T47D (cell line): ENCODE results near the gene PPCDC.

Experiments
- DNase-seq, 2 experiments: peaks; one replicate each; pipeline versions ENCODE4 v3.0.0 to v3.0.0-alpha.2; 2011 to 2012; ENCODE audit warnings: low read depth in 1 of 2, low spot score in 1 of 2
- JUND ChIP-seq: IDR thresholded peaks from 2 replicates; pipeline ENCODE4 v1.6.1; 2012; ENCODE audit warnings: low read depth
- in situ Hi-C: cut with HindIII; loops from 2 replicates; pipeline ENCODE4 v1.10.0; 2016; ENCODE audit warnings: low sequenced_read_pairs, low pct_unique_long_range_greater_than_20kb

PPCDC gene

GRCh38 chr15:74995779-74996765 is 27.3 kb upstream of the PPCDC start:
- TF ChIP-seq JUND: no peak
- in situ Hi-C loops: no loop called here
- DNase-seq: no peak

- in situ Hi-C loops: no loop called here
- no peak for TF ChIP-seq JUND
- DNase-seq: peak in 1 of 2 experiments; percentile 16
Observed at GRCh38 chr15:74997141-74997540, 26.2 kb upstream of the PPCDC start.

GRCh38 chr15:74997543-74997942 is 25.8 kb upstream of the PPCDC start:
- DNase-seq: no peak
- in situ Hi-C loops: no loop called here
- TF ChIP-seq JUND: no peak

GRCh38 chr15:75001310-75001709 is 22.1 kb upstream of the PPCDC start:
- in situ Hi-C loops: no loop called here

DNA sequence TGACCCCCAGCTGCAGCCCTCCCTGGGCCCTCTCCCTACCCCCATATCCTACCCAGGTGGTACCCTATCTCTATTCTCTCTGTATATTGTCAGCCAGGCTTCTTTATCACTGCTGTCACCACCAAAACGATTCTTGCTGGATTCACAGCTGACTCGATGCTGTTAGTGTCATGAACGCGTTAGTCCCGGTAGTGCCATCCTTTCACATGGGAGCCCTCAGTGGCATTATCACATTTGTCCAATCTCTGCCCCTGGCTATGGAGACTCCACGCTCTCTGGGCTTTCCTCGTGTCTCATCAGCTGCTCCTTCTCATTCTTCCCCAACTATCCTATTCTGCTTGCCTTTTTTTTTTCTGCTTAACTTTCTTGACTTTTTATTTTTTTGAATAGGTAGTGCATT is 21.0 kb upstream of the PPCDC start:
- no peak for DNase-seq
- in situ Hi-C loops: no loop called here
- no peak for TF ChIP-seq JUND

More at GRCh38 chr15:75001310-75001709, 22.1 kb upstream of the PPCDC start:
- DNase-seq: no peak
- no peak for TF ChIP-seq JUND

DNA sequence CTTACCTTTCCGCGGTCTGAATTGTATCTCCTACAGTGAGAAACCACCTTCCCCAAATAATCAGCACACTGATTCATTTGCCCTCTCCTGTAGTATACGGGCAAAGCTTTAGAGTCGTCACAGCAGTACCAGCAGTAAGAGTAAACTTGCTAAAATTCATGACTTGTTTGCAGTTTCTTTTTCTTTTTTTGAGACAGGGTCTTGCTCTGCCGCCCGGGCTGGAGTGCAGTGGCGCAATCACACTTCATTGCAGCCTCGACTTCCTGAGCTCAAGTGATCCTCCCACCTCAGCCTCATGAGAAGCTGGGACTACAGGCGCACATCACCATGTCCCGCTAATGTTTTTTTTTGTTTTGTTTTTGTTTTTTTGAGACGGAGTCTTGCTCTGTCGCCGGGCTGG is 16.2 kb upstream of the PPCDC start:
- in situ Hi-C loops: no loop called here

DNA sequence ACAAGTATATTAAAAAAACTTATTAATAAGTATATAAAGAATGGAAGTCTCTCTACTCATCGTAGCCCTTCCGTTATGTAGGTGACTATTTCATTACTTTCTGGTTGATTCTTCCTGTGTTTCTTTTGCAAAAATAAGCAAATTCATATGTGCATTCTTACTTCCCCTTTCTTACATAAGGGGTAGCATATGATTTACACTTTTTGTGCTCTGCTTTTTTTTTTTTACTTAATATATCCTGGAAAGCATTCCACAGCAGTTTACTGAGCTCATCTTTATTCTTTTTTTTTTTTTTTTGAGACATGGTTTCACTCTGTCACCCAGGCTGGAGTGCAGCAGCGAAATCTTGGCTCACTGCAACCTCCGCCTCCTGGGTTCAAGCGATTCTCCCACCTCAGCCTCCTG is 15.2 kb upstream of the PPCDC start:
- TF ChIP-seq JUND: no peak
- DNase-seq: no peak
- in situ Hi-C loops: no loop called here

More for the DNA sequence above, 16.2 kb upstream of the PPCDC start:
- TF ChIP-seq JUND: no peak
- DNase-seq: no peak

GRCh38 chr15:75008629-75009326 is 14.6 kb upstream of the PPCDC start:
- no peak for DNase-seq
- no peak for TF ChIP-seq JUND
- in situ Hi-C loops: no loop called here

GRCh38 chr15:75016431-75016830 is 7.0 kb upstream of the PPCDC start:
- TF ChIP-seq JUND: no peak
- in situ Hi-C loops: no loop called here
- DNase-seq: no peak

DNA sequence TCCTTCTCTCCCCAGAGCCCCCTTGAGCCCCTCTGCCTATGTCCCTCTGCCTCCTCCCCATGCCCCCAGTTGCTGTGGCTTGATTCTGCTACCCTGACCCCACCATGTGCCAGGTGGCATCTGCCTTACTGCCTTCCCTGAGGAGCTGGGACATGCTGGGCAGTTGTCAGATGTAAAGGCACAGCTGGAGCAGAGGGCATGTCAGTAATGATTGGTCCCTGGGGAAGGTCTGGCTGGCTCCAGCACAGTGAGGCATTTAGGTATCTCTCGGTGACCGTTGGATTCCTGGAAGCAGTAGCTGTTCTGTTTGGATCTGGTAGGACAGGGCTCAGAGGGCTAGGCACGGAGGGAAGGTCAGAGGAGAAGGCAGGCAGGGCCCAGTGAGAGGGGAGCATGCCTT is 3.5 kb upstream of the PPCDC start:
- no peak for TF ChIP-seq JUND
- DNase-seq: no peak
- in situ Hi-C loops: no loop called here

- no peak for DNase-seq
- in situ Hi-C loops: no loop called here
- TF ChIP-seq JUND: no peak
Observed at GRCh38 chr15:75021341-75021740, 2.0 kb upstream of the PPCDC start.

DNA sequence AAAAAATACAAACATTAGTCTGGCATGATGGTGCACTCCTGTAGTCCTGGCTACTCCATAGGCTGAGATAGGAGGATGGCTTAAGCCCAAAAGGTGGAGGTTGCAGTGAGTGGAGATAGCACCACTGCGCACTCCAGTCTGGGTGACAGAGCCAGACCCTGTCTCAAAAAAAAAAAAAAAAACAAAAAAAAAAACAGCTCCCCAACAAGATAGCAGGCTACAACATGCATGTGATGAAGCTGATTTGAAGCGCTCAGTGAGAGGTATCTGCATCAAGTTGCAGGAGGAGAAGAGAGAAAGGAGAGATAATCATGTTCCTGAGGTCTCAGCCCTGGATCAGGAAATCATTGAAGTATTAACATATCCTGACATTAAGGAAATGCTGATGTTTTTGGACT is 608 bp upstream of the PPCDC start:
- in situ Hi-C loops: no loop called here
- TF ChIP-seq JUND: no peak
- DNase-seq: no peak
